Coronary artery (tissue), 2 donors: ENCODE data around the gene MTLN.

Source experiments
- DNase-seq: peaks from one replicate; pipeline ENCODE4 v3.0.0-alpha.2; 2017; ENCODE audit warnings: low spot score
- H3K27ac ChIP-seq, 2 donors: fragments of 200-600 bp; sonication (generic); one replicate each; pipeline ENCODE4 v1.5.1; 2016 to 2019
- H3K4me3 ChIP-seq: fragments of 200-600 bp; sonication (generic); 2 replicates; pipeline ENCODE4 v1.5.1; 2016; ENCODE audit warnings: mild to moderate bottlenecking, moderate library complexity
- CTCF ChIP-seq: fragments of 200-600 bp; sonication (generic); IDR thresholded peaks from one replicate; pipeline ENCODE4 v1.5.1; 2019; ENCODE audit warnings: antibody characterized with exemption

Gene MTLN

GRCh38 chr2:110172506-110172905, 39.8 kb downstream of the MTLN start:
- Histone ChIP-seq H3K27ac (no peak overlapping the region), H3K4me3 (no peak overlapping the region)
- TF ChIP-seq CTCF = no peak
- no peak for DNase-seq

- Histone ChIP-seq H3K4me3 (no peak overlapping the region), H3K27ac (no peak overlapping the region)
- no peak for TF ChIP-seq CTCF
- no peak for DNase-seq
These were observed 42.2 kb downstream of the MTLN start for GRCh38 chr2:110170102-110170501.

- no peak for DNase-seq
- Histone ChIP-seq H3K4me3 (no peak overlapping the region), H3K27ac (no peak overlapping the region)
- TF ChIP-seq CTCF = no peak
These were observed 44.9 kb downstream of the MTLN start for GRCh38 chr2:110167326-110168000.

- no peak overlapping the region for H3K4me3 ChIP-seq
- TF ChIP-seq CTCF = no peak
- DNase-seq = no peak
- no peak overlapping the region for H3K27ac ChIP-seq
These were observed 46.1 kb downstream of the MTLN start for GRCh38 chr2:110166266-110166665.
